CD4-positive, alpha-beta memory T cell (primary cell): ENCODE data around the gene USP12. TPM values are rescaled to one million over a fixed set of nuclear protein-coding genes. Genes with fewer than 3 reads are reported as not detected.

Experiments
- polyA plus RNA-seq, 2 donors: library from polyadenylated mRNA; unstranded; fragments of 300-500 nt; fragmentation: Illumina TruSeq; gene quantifications; one replicate each; pipeline ENCODE4 v1.2.3, GENCODE V29; 2021
- total RNA-seq, 2 experiments: library from RNA; stranded (reverse); gene quantifications; one replicate each; pipeline ENCODE4 v1.2.3, GENCODE V29; 2021

Gene USP12
- total and polyA plus RNA-seq, 4 experiments from 2014 or later = 16.1 to 26.0 (median 20.2) TPM

Other genes starting within 250 kb of the USP12 start
- 1,000 to 10,000 TPM; 2,008 to 2,177 TPM for gene RPL21, start 79.7 kb upstream of the USP12 start, total RNA-seq
- 1,000 to 10,000 TPM; 6,214 to 7,509 TPM for gene RPL21, start 79.7 kb upstream of the USP12 start, polyA plus RNA-seq
- gene RASL11A, start 99.0 kb upstream of the USP12 start, total RNA-seq = under 1 TPM; 0.78 to 0.96 TPM
- under 1 TPM in 1 of 2 donors, not detected in 1; 0.21 TPM for gene RASL11A, start 99.0 kb upstream of the USP12 start, polyA plus RNA-seq